ENCODE results near the gene DOCK1. TPM values are rescaled to one million over a fixed set of nuclear protein-coding genes. Genes with fewer than 3 reads are reported as not detected.

The DOCK1 gene
- total and polyA plus RNA-seq, 4 donors, result 10.9 to 82.6 (median 43.3) TPM

DNA sequence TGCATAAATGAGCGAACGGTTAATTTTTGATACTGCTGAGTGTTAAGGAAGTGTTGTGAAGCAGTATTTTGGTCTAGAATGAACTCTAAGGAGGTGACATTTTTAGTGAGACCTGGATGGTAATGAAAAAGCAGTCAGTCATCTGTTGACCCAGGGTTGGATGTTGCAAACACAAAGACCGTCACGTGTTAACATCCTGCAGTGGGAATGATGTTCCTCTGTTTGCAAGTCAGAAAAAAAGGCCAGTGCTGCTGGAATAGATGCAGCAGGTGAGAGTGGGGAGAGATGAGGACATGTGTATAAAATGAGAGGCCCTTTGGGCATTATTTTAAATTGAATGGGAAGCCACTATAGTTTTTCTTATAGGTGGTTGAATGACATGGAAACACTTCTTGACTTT is 251.9 kb downstream of the DOCK1 start:
- no peaks in the 10 kb centered on the region for H3K9me3 ChIP-seq (ENCODE audit: control insufficient read depth, low read length)
- 94% methylated on average over 4 of the region's 4 CpGs for WGBS, 2 donors
- H3K27me3 ChIP-seq (ENCODE audit: control insufficient read depth in 1 of 2, insufficient read depth in 2 of 2, low read length in 1 of 2), result no peaks in the 10 kb centered on the region
- H3K36me3 ChIP-seq (ENCODE audit: control insufficient read depth in 1 of 2, insufficient read depth in 2 of 2, low read length in 1 of 2), result no peaks in the 10 kb centered on the region
- ATAC-seq (ENCODE audit: low FRiP score) (no peak), DNase-seq (no peak)
- H3K27ac ChIP-seq (ENCODE audit: low read depth in 1 of 2, low read length in 2 of 2), result no peak overlapping the region
- intact Hi-C loops (cut with DNase I), result no loop called here
- no peaks in the 10 kb centered on the region for H3K4me1 ChIP-seq (ENCODE audit: control insufficient read depth in 1 of 2, insufficient read depth in 2 of 2, low read length in 2 of 2)
- no peak overlapping the region for H3K4me3 ChIP-seq (ENCODE audit: low read length in 2 of 2)

DNA sequence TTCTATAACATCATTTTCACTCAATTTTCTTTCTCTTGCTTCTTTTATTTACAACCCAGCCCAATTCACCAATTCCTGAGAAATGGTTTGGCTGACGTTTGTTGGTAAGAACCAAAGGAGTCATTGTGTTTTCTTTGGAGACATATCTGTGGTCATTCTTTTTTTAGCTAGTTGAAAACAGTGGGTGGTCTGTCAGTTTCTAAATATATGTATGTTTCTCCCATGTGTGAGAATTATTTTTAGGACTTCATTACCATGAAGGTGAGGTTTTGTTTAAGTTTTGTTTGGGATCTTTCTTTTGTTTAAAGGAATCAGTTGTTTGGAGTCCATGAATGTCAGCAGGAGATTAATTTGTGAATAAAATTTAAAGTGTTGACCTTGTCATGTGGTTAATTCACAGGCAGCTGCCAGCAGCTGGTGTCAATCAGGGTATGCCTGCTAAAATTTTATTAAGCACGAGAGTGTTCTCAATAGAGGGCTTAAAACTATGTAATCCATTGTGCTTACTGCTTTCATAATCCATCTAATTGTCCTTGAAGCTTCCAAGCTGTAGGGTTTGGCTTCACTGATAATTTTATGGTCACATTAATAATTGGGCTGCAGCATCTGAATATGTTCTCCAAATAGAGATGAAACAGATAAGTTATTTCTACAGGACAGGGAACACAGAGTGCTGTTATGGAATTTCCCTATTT is 252.4 kb downstream of the DOCK1 start:
- 8 to 10% methylated on average over 2 of the region's 2 CpGs for WGBS, 2 donors
- no peaks in the 10 kb centered on the region for H3K9me3 ChIP-seq (ENCODE audit: control insufficient read depth, low read length)
- ATAC-seq (ENCODE audit: low FRiP score) (no peak), DNase-seq (no peak)
- H3K36me3 ChIP-seq (ENCODE audit: control insufficient read depth in 1 of 2, insufficient read depth in 2 of 2, low read length in 1 of 2), result no peaks in the 10 kb centered on the region
- no peak overlapping the region for H3K4me3 ChIP-seq (ENCODE audit: low read length in 2 of 2)
- no peaks in the 10 kb centered on the region for H3K27me3 ChIP-seq (ENCODE audit: control insufficient read depth in 1 of 2, insufficient read depth in 2 of 2, low read length in 1 of 2)
- H3K27ac ChIP-seq (ENCODE audit: low read depth in 1 of 2, low read length in 2 of 2), result no peak overlapping the region
- H3K4me1 ChIP-seq (ENCODE audit: control insufficient read depth in 1 of 2, insufficient read depth in 2 of 2, low read length in 2 of 2), result no peaks in the 10 kb centered on the region
- intact Hi-C loops (cut with DNase I), result no loop called here

DNA sequence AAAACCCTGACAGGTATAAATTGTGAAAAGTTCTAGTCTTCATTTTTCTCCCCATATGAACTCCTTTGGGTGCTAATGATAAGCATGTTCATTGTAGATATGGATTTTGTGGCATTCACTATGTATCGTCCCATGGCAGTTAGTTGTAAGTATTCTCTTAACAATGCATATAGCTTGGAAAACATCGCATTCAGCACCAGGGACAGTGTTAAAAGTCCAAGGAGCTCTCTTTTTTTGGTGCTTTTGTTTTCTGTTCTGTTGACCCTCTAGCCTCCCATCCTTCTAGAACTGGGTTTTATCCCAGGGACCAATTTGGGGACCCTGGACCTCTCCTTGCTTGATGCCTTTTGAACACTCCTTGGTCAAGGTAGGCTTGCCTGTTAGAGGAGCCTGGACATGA is 253.4 kb downstream of the DOCK1 start:
- Histone ChIP-seq H3K36me3 (ENCODE audit: control insufficient read depth in 1 of 2, insufficient read depth in 2 of 2, low read length in 1 of 2) (no peaks in the 10 kb centered on the region), H3K4me1 (ENCODE audit: control insufficient read depth in 1 of 2, insufficient read depth in 2 of 2, low read length in 2 of 2) (no peaks in the 10 kb centered on the region), H3K9me3 (ENCODE audit: control insufficient read depth, low read length) (no peaks in the 10 kb centered on the region), H3K27me3 (ENCODE audit: control insufficient read depth in 1 of 2, insufficient read depth in 2 of 2, low read length in 1 of 2) (no peaks in the 10 kb centered on the region), H3K27ac (ENCODE audit: low read depth in 1 of 2, low read length in 2 of 2) (no peak overlapping the region), H3K4me3 (ENCODE audit: low read length in 2 of 2) (no peak overlapping the region)
- intact Hi-C loops (cut with DNase I), result no loop called here
- ATAC-seq (ENCODE audit: low FRiP score), result no peak
- 97% methylated on average over 2 of the region's 2 CpGs for WGBS, 2 donors
- DNase-seq, result no peak

DNA sequence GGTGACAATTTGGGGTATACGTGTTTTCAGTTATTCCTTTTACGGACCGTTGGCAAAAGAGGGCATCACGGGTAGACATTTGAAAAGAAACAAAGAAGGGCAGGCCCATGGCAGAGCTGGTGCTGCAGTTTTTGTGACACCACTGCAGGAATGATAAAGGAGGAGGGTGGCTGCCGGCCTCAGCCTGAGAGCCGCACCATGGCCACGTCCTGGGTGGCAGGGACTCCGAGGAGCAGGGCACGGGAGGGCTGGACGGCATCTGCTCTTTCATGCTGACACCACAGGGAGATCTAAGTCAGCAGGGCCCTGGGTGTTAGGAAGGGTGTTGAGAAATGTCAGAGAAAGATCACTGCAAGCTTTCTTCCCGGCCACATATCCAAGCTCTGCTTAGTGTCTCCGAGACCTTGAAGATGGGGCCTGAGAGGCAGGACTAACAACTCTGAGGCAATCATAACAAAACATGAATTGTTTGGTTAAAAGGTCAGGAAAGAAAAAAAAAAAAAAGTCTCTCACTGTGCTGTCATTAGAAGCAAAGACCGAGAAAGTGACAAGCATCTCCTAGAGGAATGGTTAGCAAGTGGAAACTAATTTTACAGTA is 254.5 kb downstream of the DOCK1 start:
- no peak overlapping the region for H3K4me3 ChIP-seq (ENCODE audit: low read length in 2 of 2)
- no peaks in the 10 kb centered on the region for H3K4me1 ChIP-seq (ENCODE audit: control insufficient read depth in 1 of 2, insufficient read depth in 2 of 2, low read length in 2 of 2)
- H3K9me3 ChIP-seq (ENCODE audit: control insufficient read depth, low read length), result no peaks in the 10 kb centered on the region
- WGBS, 2 donors, result 89 to 92% methylated on average over 13 of the region's 13 CpGs
- DNase-seq, result no peak
- no peak overlapping the region for H3K27ac ChIP-seq (ENCODE audit: low read depth in 1 of 2, low read length in 2 of 2)
- H3K36me3 ChIP-seq (ENCODE audit: control insufficient read depth in 1 of 2, insufficient read depth in 2 of 2, low read length in 1 of 2), result no peaks in the 10 kb centered on the region
- intact Hi-C loops (cut with DNase I), result no loop called here
- no peaks in the 10 kb centered on the region for H3K27me3 ChIP-seq (ENCODE audit: control insufficient read depth in 1 of 2, insufficient read depth in 2 of 2, low read length in 1 of 2)
- ATAC-seq (ENCODE audit: low FRiP score), result no peak

DNA sequence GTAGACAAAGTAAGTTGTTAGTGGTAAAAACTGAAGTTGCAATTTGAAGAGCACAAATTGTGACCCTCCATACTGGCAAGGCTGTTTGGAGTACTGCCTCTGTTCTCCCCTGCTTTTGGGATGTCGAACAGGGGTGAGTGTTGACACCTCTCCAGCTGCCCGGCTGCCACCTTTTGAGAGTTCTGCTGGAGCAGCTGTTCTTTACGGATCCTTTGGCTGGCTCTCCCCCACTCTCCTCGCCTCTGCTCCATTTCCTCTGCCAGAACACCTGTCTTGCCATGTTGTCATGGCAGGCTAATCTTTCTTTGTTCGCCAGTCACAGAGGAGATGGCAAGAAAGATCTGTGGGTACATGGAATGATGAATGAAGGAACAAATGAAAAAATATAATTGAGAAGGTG is 256.3 kb downstream of the DOCK1 start:
- no peak for ATAC-seq (ENCODE audit: low FRiP score)
- peaks cover 0 to 1% of the 10 kb centered on the region in 2 donors for H3K4me1 ChIP-seq (ENCODE audit: control insufficient read depth in 1 of 2, insufficient read depth in 2 of 2, low read length in 2 of 2)
- DNase-seq, result no peak
- H3K36me3 ChIP-seq (ENCODE audit: control insufficient read depth in 1 of 2, insufficient read depth in 2 of 2, low read length in 1 of 2), result no peaks in the 10 kb centered on the region
- 77 to 84% methylated on average over 5 of the region's 5 CpGs for WGBS, 2 donors
- no peak overlapping the region for H3K4me3 ChIP-seq (ENCODE audit: low read length in 2 of 2)
- no peak overlapping the region for H3K27ac ChIP-seq (ENCODE audit: low read depth in 1 of 2, low read length in 2 of 2)
- intact Hi-C loops (cut with DNase I), result no loop called here
- H3K9me3 ChIP-seq (ENCODE audit: control insufficient read depth, low read length), result no peaks in the 10 kb centered on the region
- H3K27me3 ChIP-seq (ENCODE audit: control insufficient read depth in 1 of 2, insufficient read depth in 2 of 2, low read length in 1 of 2), result no peaks in the 10 kb centered on the region

DNA sequence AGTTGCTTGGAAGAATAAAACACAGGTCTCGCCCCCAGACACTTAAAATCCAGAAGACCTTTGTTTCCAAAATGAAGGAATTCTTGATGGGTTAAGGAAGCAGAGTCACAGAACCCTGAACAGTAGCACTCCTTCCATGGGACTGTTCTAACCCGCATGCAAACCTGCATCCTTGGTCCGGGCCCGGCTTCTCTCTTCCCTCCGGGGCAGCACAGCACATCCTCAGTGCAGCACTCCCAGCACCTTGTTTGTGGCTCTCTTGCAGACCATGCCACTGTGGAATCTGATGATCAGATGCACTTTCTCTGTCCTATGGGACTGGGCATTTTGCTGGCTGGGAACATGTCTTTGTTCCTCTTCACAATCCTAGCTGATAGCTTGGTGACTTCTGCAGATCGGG is 257.6 kb downstream of the DOCK1 start:
- no peak for ATAC-seq (ENCODE audit: low FRiP score)
- Histone ChIP-seq H3K9me3 (ENCODE audit: control insufficient read depth, low read length) (no peaks in the 10 kb centered on the region), H3K27me3 (ENCODE audit: control insufficient read depth in 1 of 2, insufficient read depth in 2 of 2, low read length in 1 of 2) (no peaks in the 10 kb centered on the region), H3K36me3 (ENCODE audit: control insufficient read depth in 1 of 2, insufficient read depth in 2 of 2, low read length in 1 of 2) (no peaks in the 10 kb centered on the region), H3K4me1 (ENCODE audit: control insufficient read depth in 1 of 2, insufficient read depth in 2 of 2, low read length in 2 of 2) (peaks cover 0 to 1% of the 10 kb centered on the region in 2 donors), H3K4me3 (ENCODE audit: low read length in 2 of 2) (no peak overlapping the region), H3K27ac (ENCODE audit: low read depth in 1 of 2, low read length in 2 of 2) (no peak overlapping the region)
- WGBS, 2 donors, result 88 to 96% methylated on average over 6 of the region's 6 CpGs
- intact Hi-C loops (cut with DNase I), result no loop called here
- no peak for DNase-seq

DNA sequence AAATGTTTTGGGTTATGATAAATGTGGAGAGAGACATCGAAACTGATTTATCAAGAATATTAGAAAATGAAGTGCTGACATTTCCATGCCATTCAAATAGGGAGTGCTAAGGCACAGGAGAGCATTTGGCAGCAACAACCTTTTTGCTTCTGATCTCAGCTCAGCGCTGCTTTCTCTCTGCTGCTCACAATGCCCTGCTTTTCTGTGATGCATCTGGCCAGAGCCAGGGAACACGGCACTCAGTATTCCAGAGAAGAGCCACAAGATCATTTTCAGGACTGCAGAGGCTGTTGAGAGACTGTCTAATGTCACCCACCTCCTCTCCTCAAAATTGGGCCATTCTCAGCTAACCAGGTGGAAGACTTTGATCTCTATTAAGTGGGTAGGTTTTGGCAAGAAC is 263.0 kb downstream of the DOCK1 start:
- Histone ChIP-seq H3K4me1 (ENCODE audit: control insufficient read depth in 1 of 2, insufficient read depth in 2 of 2, low read length in 2 of 2) (peaks cover 0 to 1% of the 10 kb centered on the region in 2 donors), H3K9me3 (ENCODE audit: control insufficient read depth, low read length) (no peaks in the 10 kb centered on the region), H3K27me3 (ENCODE audit: control insufficient read depth in 1 of 2, insufficient read depth in 2 of 2, low read length in 1 of 2) (no peaks in the 10 kb centered on the region), H3K36me3 (ENCODE audit: control insufficient read depth in 1 of 2, insufficient read depth in 2 of 2, low read length in 1 of 2) (peaks cover 0 to 2% of the 10 kb centered on the region in 2 donors), H3K4me3 (ENCODE audit: low read length in 2 of 2) (no peak overlapping the region), H3K27ac (ENCODE audit: low read depth in 1 of 2, low read length in 2 of 2) (no peak overlapping the region)
- intact Hi-C loops (cut with DNase I), result no loop called here
- ATAC-seq (ENCODE audit: low FRiP score) (no peak), DNase-seq (no peak)
- WGBS, 2 donors, result 72 to 73% methylated on average over 3 of the region's 3 CpGs

DNA sequence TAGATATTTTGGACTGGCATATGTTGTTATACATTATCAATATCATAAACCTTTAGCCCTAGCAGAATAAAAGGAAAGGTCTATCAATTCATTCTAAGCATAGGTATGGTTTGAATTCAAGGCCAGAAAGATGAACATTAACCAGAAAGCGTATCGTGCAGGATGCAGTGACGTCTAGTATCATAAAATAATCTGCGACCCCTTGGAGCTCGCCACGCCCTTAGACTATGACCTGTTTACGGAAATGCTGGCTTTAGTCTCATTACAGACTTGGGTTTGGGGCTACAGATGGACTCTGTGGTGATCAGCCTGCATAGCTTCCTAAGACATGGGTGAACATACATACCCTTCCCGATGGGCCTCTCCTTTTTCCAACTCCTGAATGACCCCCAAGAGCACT is 269.6 kb downstream of the DOCK1 start:
- H3K9me3 ChIP-seq (ENCODE audit: control insufficient read depth, low read length), result no peaks in the 10 kb centered on the region
- peaks cover 0 to 1% of the 10 kb centered on the region in 2 donors for H3K36me3 ChIP-seq (ENCODE audit: control insufficient read depth in 1 of 2, insufficient read depth in 2 of 2, low read length in 1 of 2)
- H3K4me1 ChIP-seq (ENCODE audit: control insufficient read depth in 1 of 2, insufficient read depth in 2 of 2, low read length in 2 of 2), result no peaks in the 10 kb centered on the region
- no peak overlapping the region for H3K4me3 ChIP-seq (ENCODE audit: low read length in 2 of 2)
- DNase-seq, result no peak
- no peak for ATAC-seq (ENCODE audit: low FRiP score)
- intact Hi-C loops (cut with DNase I), result no loop called here
- no peak overlapping the region for H3K27ac ChIP-seq (ENCODE audit: low read depth in 1 of 2, low read length in 2 of 2)
- H3K27me3 ChIP-seq (ENCODE audit: control insufficient read depth in 1 of 2, insufficient read depth in 2 of 2, low read length in 1 of 2), result no peaks in the 10 kb centered on the region
- WGBS, 2 donors, result 96 to 98% methylated on average over 8 of the region's 8 CpGs

DNA sequence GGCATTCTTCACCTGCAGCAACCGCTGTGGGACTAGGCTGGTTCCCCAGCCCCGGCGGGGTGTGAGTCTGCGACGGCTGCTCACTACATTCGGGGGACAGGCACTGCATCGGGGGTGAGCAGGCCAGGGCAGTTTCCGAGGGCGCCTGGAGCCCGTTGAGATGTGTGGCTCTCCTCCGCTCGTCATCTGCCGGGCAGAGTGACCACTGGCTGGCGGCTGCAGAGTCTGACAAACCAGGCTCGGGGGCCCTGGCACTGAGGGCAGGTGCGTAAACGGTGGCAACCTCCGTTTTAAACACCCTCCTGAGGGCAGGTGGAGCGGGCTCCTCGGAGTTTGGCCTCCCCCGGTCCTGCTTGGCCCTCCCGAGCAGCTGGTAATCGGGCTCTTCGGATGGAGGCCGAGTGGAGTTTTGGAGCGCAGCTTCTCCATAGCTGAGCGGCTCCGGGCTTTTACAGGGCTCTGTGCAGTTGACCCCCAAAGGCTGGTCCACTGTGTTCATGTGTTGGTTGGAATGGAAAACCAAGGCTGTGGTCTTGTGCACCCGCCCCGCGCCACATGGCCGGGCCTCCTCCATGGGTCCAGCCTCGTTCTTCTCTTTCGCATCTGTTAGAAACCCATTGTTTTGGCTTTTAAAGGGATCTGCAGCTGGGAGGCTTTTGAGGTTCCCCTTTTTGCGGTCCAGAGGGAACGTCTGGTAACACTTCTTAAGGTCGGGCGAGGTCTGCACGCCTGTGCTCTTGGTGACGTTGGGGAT is 270.3 kb downstream of the DOCK1 start:
- DNase-seq, result no peak
- no peaks in the 10 kb centered on the region for H3K27me3 ChIP-seq (ENCODE audit: control insufficient read depth in 1 of 2, insufficient read depth in 2 of 2, low read length in 1 of 2)
- no peaks in the 10 kb centered on the region for H3K9me3 ChIP-seq (ENCODE audit: control insufficient read depth, low read length)
- H3K4me3 ChIP-seq (ENCODE audit: low read length in 2 of 2), result no peak overlapping the region
- WGBS, 2 donors, result 95 to 96% methylated on average over 40 of the region's 40 CpGs
- peaks cover 0 to 4% of the 10 kb centered on the region in 2 donors for H3K36me3 ChIP-seq (ENCODE audit: control insufficient read depth in 1 of 2, insufficient read depth in 2 of 2, low read length in 1 of 2)
- no peak overlapping the region for H3K27ac ChIP-seq (ENCODE audit: low read depth in 1 of 2, low read length in 2 of 2)
- ATAC-seq (ENCODE audit: low FRiP score), result no peak
- intact Hi-C loops (cut with DNase I), result no loop called here
- H3K4me1 ChIP-seq (ENCODE audit: control insufficient read depth in 1 of 2, insufficient read depth in 2 of 2, low read length in 2 of 2), result no peaks in the 10 kb centered on the region
